ENCODE data around the gene IL31. TPM values are rescaled to one million over a fixed set of nuclear protein-coding genes. Genes with fewer than 3 reads are reported as not detected.

IL31 gene
- total RNA-seq, 1 experiment from 2014 or later: not detected

DNA sequence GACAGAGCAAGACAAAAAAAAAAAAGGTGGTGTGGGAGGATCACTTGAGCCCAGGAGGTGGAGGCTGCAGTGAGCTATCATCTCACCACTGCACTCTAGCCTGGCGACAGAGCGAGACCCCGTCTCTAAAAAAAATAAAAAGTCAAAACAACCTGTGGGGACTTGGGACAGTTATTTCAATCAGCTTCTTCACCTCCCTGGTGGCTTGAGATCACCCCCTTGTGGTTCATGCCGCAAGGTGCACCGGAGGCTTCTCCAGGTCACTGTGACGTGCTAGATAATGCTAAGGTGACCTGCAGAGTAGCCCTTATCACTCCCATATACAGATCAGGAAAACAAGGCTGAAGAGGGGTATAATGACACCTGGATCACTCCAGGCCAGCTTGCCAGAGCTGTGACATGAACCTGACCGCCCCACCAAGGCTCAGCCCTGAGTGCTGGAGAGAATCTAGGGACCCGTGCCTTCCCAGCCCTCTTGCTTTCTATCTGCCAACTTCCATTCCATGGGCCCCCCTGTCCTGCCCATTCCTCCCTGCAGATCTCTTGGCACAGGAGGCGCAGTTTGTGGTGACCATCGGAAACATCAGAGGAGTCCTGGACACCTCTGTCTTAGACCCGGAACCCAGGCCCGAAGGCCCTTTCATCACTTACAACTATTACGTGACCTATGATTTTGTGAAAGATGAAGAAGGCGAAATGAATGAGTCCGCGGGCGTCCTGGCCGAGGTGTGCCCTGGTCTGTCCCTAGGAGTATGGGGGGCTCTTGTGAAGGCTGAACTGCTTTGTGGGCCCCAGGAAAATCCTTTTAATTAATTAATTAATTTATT lies 17.0 kb upstream of the IL31 start:
- no TSS peak for BruUV-seq (replicated peaks)
- POLR2A ChIA-PET: no interaction called here
- Histone ChIP-seq H3K36me3 (ENCODE audit: control insufficient read depth, insufficient read depth, low read length) (no peaks in the 10 kb centered on the region), H3K27me3 (ENCODE audit: control insufficient read depth, insufficient read depth, low read length) (no peaks in the 10 kb centered on the region), H3K9me3 (ENCODE audit: control insufficient read depth, insufficient read depth, low read depth, low read length) (no peaks in the 10 kb centered on the region), H3K4me3 (ENCODE audit: low read depth in 2 of 2, low read length in 2 of 2) (no peak overlapping the region), H3K4me1 (ENCODE audit: control insufficient read depth, insufficient read depth, low read length) (no peaks in the 10 kb centered on the region), H3K27ac (ENCODE audit: low read length) (no peak overlapping the region)
- DNase-seq (ENCODE audit: low read depth, low spot score) (peak; percentile 57), ATAC-seq (peak; percentile 92)
- CTCF ChIA-PET: interaction anchor here (0.6 to 1.0 kb wide), 4 partner anchors 38 to 248 kb away, joined by 3 to 5 read pairs (median 3); no protein-coding TSS in a partner anchor
- intact Hi-C loops (cut with micrococcal nuclease; ENCODE audit: unreplicated experiment) (loop anchor here (2.0 kb wide), 1 partner anchor 60 kb away; no protein-coding TSS in a partner anchor), in situ Hi-C loops (cut with HindIII; ENCODE audit: low pct_unique_long_range_greater_than_20kb, low sequenced_read_pairs) (no loop called here)
- TF ChIP-seq SIN3A (IDR thresholded peaks at IDR 0.05; ENCODE audit: borderline replicate concordance, insufficient read depth, low read depth, low read length): no peak
- TF ChIP-seq TCF7L2 (IDR thresholded peaks at IDR 0.05; ENCODE audit: low read depth, low read length): no peak
- TF ChIP-seq, protein P1, sequence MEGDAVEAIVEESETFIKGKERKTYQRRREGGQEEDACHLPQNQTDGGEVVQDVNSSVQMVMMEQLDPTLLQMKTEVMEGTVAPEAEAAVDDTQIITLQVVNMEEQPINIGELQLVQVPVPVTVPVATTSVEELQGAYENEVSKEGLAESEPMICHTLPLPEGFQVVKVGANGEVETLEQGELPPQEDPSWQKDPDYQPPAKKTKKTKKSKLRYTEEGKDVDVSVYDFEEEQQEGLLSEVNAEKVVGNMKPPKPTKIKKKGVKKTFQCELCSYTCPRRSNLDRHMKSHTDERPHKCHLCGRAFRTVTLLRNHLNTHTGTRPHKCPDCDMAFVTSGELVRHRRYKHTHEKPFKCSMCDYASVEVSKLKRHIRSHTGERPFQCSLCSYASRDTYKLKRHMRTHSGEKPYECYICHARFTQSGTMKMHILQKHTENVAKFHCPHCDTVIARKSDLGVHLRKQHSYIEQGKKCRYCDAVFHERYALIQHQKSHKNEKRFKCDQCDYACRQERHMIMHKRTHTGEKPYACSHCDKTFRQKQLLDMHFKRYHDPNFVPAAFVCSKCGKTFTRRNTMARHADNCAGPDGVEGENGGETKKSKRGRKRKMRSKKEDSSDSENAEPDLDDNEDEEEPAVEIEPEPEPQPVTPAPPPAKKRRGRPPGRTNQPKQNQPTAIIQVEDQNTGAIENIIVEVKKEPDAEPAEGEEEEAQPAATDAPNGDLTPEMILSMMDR (IDR thresholded peaks at IDR 0.05): peak; percentile 95

DNA sequence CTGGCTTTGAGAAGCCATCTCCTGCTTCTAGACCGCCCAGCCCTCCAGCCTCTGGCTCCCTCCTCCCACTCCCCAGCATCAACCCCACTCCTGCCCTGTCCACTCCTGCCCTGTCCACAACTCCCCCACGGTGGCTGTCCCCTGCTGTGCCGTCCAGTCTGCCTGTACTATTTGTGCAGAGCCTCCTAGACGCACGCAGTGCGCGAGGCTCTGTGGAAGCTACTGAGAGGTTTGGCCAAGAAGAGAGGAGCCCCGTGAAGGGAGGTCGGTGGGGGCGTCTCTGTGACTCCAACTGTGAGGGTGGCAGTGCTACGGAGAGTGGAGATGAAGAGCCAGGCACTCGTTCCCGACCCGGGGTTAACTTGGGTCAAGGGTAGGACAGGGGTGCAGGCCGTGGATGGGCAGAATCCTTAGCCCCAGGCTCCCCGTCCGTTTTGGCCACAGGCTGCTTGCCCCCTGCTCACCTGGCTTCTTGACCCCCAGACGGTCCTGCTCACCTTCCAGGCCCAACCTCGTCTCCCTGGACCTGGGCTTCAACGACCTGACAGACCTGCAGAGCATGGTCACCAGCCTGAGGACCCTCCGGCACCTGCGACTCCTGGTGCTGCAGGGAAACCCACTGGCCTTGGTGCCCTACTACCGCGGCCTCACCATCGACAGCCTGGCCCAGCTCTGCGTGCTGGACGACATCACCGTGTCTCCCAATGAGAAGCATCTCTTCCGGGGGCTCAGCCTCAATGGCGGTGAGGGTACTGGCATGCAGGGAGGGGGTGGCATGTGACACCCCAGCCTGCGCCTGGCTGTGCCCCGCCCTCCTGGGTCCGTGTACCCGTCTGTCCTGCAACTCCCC lies 15.8 kb upstream of the IL31 start:
- Histone ChIP-seq H3K4me1 (ENCODE audit: control insufficient read depth, insufficient read depth, low read length) (no peaks in the 10 kb centered on the region), H3K27me3 (ENCODE audit: control insufficient read depth, insufficient read depth, low read length) (no peaks in the 10 kb centered on the region), H3K9me3 (ENCODE audit: control insufficient read depth, insufficient read depth, low read depth, low read length) (no peaks in the 10 kb centered on the region), H3K36me3 (ENCODE audit: control insufficient read depth, insufficient read depth, low read length) (no peaks in the 10 kb centered on the region), H3K4me3 (ENCODE audit: low read depth in 2 of 2, low read length in 2 of 2) (no peak overlapping the region), H3K27ac (ENCODE audit: low read length) (no peak overlapping the region)
- intact Hi-C loops (cut with micrococcal nuclease; ENCODE audit: unreplicated experiment): loop anchor here (2.0 to 10.0 kb wide), 2 partner anchors 59 to 135 kb away; no protein-coding TSS in a partner anchor
- ChIA-PET POLR2A (interaction anchor here (0.5 kb wide), 1 partner anchor 101 kb away, joined by 8 read pairs; no protein-coding TSS in a partner anchor), CTCF (interaction anchor here (0.6 kb wide), 1 partner anchor 37 kb away, joined by 3 read pairs; no protein-coding TSS in a partner anchor)
- TF ChIP-seq, protein P2, sequence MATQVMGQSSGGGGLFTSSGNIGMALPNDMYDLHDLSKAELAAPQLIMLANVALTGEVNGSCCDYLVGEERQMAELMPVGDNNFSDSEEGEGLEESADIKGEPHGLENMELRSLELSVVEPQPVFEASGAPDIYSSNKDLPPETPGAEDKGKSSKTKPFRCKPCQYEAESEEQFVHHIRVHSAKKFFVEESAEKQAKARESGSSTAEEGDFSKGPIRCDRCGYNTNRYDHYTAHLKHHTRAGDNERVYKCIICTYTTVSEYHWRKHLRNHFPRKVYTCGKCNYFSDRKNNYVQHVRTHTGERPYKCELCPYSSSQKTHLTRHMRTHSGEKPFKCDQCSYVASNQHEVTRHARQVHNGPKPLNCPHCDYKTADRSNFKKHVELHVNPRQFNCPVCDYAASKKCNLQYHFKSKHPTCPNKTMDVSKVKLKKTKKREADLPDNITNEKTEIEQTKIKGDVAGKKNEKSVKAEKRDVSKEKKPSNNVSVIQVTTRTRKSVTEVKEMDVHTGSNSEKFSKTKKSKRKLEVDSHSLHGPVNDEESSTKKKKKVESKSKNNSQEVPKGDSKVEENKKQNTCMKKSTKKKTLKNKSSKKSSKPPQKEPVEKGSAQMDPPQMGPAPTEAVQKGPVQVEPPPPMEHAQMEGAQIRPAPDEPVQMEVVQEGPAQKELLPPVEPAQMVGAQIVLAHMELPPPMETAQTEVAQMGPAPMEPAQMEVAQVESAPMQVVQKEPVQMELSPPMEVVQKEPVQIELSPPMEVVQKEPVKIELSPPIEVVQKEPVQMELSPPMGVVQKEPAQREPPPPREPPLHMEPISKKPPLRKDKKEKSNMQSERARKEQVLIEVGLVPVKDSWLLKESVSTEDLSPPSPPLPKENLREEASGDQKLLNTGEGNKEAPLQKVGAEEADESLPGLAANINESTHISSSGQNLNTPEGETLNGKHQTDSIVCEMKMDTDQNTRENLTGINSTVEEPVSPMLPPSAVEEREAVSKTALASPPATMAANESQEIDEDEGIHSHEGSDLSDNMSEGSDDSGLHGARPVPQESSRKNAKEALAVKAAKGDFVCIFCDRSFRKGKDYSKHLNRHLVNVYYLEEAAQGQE (IDR thresholded peaks at IDR 0.05; ENCODE audit: insufficient read depth in 1 of 2, low read depth in 2 of 2, low read length in 1 of 2): no peak
- TF ChIP-seq POLR2AphosphoS5 (IDR thresholded peaks at IDR 0.05; ENCODE audit: low read depth, low read length) (no peak), SIN3A (IDR thresholded peaks at IDR 0.05; ENCODE audit: borderline replicate concordance, insufficient read depth, low read depth, low read length) (no peak), TCF7L2 (IDR thresholded peaks at IDR 0.05; ENCODE audit: low read depth, low read length) (no peak)
- TF ChIP-seq, protein P1 (IDR thresholded peaks at IDR 0.05): no peak
- no TSS peak for BruUV-seq (replicated peaks)
- in situ Hi-C loops (cut with HindIII; ENCODE audit: low pct_unique_long_range_greater_than_20kb, low sequenced_read_pairs): no loop called here
- no peak for ATAC-seq
- DNase-seq (ENCODE audit: low read depth, low spot score): no peak
